ENCODE results near the gene ZFP91. TPM values are rescaled to one million over a fixed set of nuclear protein-coding genes. Genes with fewer than 3 reads are reported as not detected.
A peak's percentile ranks its signal among the peaks of the same experiment; 100 is the strongest.

The ZFP91 gene
- polyA plus RNA-seq, 1 of the 3 experiments (the other 2 are of a cell fraction) = 12.2 TPM

DNA sequence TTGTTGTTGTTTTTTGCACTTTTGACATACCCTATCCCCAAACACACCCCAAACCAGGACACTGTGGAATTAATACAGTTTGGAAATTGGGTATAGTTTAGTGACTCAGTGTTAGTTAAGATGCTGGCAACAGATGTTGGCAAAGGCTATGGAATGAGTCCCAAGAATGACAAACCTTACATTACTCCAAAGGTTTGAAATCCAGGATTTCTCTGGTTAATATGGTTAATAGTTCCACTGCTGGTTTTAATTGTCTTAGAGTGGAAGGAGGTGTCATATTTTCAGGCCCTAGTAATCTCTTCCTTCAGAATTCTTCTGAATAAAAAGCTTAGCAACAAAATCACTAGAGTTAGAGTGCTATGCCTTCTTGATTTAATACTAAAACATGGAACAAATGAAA lies 4.0 kb upstream of the ZFP91 start (continued):
- TF ChIP-seq NFIC (IDR thresholded peaks at IDR 0.05; ENCODE audit: borderline replicate concordance) = peak; percentile 76

DNA sequence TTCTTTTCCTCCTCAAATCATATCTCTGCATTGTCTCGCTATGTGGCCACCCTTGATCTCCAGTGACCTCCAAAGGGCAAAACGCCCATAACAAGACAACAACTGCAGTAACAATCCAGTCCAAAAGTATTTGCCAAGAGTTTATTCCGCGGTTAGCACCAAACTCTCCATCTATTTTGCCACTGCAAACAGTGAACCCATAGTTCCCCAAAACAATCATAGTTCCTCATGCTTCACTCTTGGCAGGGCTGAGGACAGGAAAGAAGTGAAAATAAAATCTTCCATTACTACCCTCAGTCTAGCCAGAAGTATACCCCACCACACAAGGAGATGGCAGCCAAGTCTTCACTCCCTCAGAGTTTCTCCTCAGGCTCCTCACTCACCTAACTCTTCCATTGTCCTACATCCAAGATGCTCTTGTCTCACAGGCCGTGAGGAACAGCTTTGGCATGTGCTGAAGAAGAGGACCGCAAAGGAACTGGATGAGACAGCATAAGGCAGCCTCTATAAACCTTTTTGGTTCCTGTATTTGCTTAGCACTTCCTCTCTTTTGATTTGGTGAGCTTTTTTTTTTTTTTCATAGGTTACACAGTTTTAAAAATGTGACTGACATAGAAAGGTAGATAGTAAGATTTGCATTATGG lies 3.4 kb upstream of the ZFP91 start, which contains the start of gene LPXN:
TSS of gene LPXN (minus strand) at position 480 of the 644 bp plus-strand sequence. CDS start at position 396, 84 bp downstream.
- peak within 1 kb of the TSS; percentile 90 to 97; a peak in 2 of 4 replicates for H3K4me3 ChIP-seq (ENCODE audit: low read depth in 2 of 2, low read length in 1 of 2)
- no peaks in the 10 kb centered on the region for H3K9me3 ChIP-seq
- WGBS (ENCODE audit: low lambda C conversion rate) = 79% methylated on average over 6 of the region's 6 CpGs
- peaks cover 5% of the 10 kb centered on the region; the same call in 1 of the 2 replicates for H4K20me1 ChIP-seq (ENCODE audit: insufficient read depth)
- peak within 1 kb of the TSS; percentile 94 for H3K4me2 ChIP-seq
- peaks cover 32% of the 10 kb centered on the region for H3K79me2 ChIP-seq (ENCODE audit: insufficient read depth)
- H3K9me2 ChIP-seq = no peaks in the 10 kb centered on the region
- H3K4me1 ChIP-seq (ENCODE audit: control insufficient read depth in 1 of 2, insufficient read depth in 2 of 2, low read depth in 1 of 2, low read length in 1 of 2) = peaks cover 10 to 37% of the 10 kb centered on the region in 2 experiments
- POLR2A ChIA-PET = no interaction called here
- no peak for DNase-seq
- H3K36me3 ChIP-seq (replicated peaks in 1 of 2; ENCODE audit: control insufficient read depth in 1 of 2, insufficient read depth in 2 of 2, low read length in 1 of 2) = no peaks in the 10 kb centered on the region
- TF ChIP-seq YY1 (IDR thresholded peaks at IDR 0.05; ENCODE audit: low read depth) (no peak), REST (IDR thresholded peaks at IDR 0.05; ENCODE audit: low read depth, low read length) (no peak), SMC3 (IDR thresholded peaks at IDR 0.05; ENCODE audit: low read depth, low read length) (no peak), RAD21 (IDR thresholded peaks at IDR 0.05; ENCODE audit: low read length) (no peak), RCOR1 (IDR thresholded peaks at IDR 0.05; ENCODE audit: low read length) (no peak), GABPA (IDR thresholded peaks at IDR 0.05; ENCODE audit: low read depth) (no peak), TEAD4 (IDR thresholded peaks at IDR 0.05; ENCODE audit: borderline replicate concordance, insufficient read depth) (no peak), RXRA (IDR thresholded peaks at IDR 0.05; ENCODE audit: borderline replicate concordance, low read depth) (no peak), FOXM1 (IDR thresholded peaks at IDR 0.05; ENCODE audit: low read depth) (no peak), FOXJ3 (CRISPR knock-in tag; IDR thresholded peaks at IDR 0.05) (no peak), GATA2 (CRISPR knock-in tag; IDR thresholded peaks at IDR 0.05) (no peak), EP300 (IDR thresholded peaks at IDR 0.05; ENCODE audit: borderline replicate concordance in 1 of 2, low read depth in 1 of 2, low read length in 1 of 2) (no peak), NRF1 (IDR thresholded peaks at IDR 0.05; ENCODE audit: low read depth, low read length) (no peak), EZH2phosphoT487 (IDR thresholded peaks at IDR 0.05; ENCODE audit: borderline replicate concordance, low read depth) (no peak), SIN3A (IDR thresholded peaks at IDR 0.05; ENCODE audit: borderline replicate concordance, low read depth, low read length) (no peak), TAF1 (IDR thresholded peaks at IDR 0.05; ENCODE audit: borderline replicate concordance, low read depth, low read length) (no peak), CHD2 (IDR thresholded peaks at IDR 0.05; ENCODE audit: low read length, partially characterized antibody) (no peak)
- TF ChIP-seq, protein P1, sequence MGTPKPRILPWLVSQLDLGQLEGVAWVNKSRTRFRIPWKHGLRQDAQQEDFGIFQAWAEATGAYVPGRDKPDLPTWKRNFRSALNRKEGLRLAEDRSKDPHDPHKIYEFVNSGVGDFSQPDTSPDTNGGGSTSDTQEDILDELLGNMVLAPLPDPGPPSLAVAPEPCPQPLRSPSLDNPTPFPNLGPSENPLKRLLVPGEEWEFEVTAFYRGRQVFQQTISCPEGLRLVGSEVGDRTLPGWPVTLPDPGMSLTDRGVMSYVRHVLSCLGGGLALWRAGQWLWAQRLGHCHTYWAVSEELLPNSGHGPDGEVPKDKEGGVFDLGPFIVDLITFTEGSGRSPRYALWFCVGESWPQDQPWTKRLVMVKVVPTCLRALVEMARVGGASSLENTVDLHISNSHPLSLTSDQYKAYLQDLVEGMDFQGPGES (IDR thresholded peaks at IDR 0.05; ENCODE audit: low read depth, low read length) = no peak
- TF ChIP-seq, protein P2, sequence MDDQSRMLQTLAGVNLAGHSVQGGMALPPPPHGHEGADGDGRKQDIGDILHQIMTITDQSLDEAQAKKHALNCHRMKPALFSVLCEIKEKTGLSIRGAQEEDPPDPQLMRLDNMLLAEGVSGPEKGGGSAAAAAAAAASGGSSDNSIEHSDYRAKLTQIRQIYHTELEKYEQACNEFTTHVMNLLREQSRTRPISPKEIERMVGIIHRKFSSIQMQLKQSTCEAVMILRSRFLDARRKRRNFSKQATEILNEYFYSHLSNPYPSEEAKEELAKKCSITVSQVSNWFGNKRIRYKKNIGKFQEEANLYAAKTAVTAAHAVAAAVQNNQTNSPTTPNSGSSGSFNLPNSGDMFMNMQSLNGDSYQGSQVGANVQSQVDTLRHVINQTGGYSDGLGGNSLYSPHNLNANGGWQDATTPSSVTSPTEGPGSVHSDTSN (IDR thresholded peaks at IDR 0.05) = no peak
- TF ChIP-seq, protein P3, sequence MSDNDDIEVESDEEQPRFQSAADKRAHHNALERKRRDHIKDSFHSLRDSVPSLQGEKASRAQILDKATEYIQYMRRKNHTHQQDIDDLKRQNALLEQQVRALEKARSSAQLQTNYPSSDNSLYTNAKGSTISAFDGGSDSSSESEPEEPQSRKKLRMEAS (IDR thresholded peaks at IDR 0.05; ENCODE audit: low read depth) = no peak
- H3K9ac ChIP-seq = peak within 1 kb of the TSS; percentile 100
- peak within 1 kb of the TSS; percentile 100 for H3K27ac ChIP-seq (ENCODE audit: low read depth in 2 of 2, low read length in 1 of 2)
- no peak within 1 kb of the TSS for H2AFZ ChIP-seq (ENCODE audit: low read depth)
- H3F3A ChIP-seq (replicated peaks; ENCODE audit: insufficient read depth) = peaks cover 52% of the 10 kb centered on the region
- CTCF ChIA-PET = interaction anchor here (0.8 to 4.1 kb wide), 3 partner anchors 8 to 53 kb away, joined by 3 to 26 read pairs (median 5); no protein-coding TSS in a partner anchor
- no peaks in the 10 kb centered on the region for H3K27me3 ChIP-seq (ENCODE audit: insufficient read depth)
